Measurements from ENCODE around the gene NXPH4.

DNA sequence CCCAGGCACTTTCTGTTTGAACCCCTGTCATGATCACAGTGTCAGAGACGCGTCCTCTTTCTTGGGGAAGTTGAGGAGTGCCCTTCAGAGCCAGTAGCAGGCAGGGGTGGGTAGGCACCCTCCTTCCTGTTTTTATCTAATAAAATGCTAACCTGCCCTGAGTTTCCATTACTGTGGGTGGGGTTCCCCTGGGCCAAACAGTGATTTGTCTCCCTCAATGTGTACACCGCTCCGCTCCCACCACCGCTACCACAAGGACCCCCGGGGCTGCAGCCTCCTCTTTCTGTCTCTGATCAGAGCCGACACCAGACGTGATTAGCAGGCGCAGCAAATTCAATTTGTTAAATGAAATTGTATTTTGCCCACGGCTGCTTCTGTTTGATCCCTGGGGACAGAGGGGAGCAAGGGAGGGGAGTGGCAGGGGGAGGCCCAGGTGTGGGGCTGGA, 18.0 kb downstream of the NXPH4 start:
- TF ChIP-seq MEF2A (IDR thresholded peaks at IDR 0.05; ENCODE audit: insufficient read depth, low read depth, low read length) = no peak
- TF ChIP-seq YY1 (IDR thresholded peaks at IDR 0.05; ENCODE audit: low read depth, low read length) = no peak
- no peak for TF ChIP-seq NFYB (IDR thresholded peaks at IDR 0.05; ENCODE audit: insufficient read depth, low read depth, low read length)
- TF ChIP-seq POLR2AphosphoS5 (IDR thresholded peaks at IDR 0.05; ENCODE audit: low read length) = no peak
- no peak for TF ChIP-seq MXI1 (IDR thresholded peaks at IDR 0.05; ENCODE audit: low read depth, low read length)
- TF ChIP-seq SIN3A (IDR thresholded peaks at IDR 0.05; ENCODE audit: low read depth, low read length) = no peak
- TF ChIP-seq, protein P1, sequence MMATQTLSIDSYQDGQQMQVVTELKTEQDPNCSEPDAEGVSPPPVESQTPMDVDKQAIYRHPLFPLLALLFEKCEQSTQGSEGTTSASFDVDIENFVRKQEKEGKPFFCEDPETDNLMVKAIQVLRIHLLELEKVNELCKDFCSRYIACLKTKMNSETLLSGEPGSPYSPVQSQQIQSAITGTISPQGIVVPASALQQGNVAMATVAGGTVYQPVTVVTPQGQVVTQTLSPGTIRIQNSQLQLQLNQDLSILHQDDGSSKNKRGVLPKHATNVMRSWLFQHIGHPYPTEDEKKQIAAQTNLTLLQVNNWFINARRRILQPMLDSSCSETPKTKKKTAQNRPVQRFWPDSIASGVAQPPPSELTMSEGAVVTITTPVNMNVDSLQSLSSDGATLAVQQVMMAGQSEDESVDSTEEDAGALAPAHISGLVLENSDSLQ (IDR thresholded peaks at IDR 0.05) = no peak
- no peak for TF ChIP-seq POLR2A (IDR thresholded peaks at IDR 0.05; ENCODE audit: low read depth, low read length)
- TF ChIP-seq, protein P2, sequence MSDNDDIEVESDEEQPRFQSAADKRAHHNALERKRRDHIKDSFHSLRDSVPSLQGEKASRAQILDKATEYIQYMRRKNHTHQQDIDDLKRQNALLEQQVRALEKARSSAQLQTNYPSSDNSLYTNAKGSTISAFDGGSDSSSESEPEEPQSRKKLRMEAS (IDR thresholded peaks at IDR 0.05; ENCODE audit: low read depth, low read length) = no peak
- no peak for TF ChIP-seq STAT3 (IDR thresholded peaks at IDR 0.05; ENCODE audit: low read depth, low read length)
- TF ChIP-seq FOXK2 (IDR thresholded peaks at IDR 0.05) = no peak
- TF ChIP-seq, protein P3, sequence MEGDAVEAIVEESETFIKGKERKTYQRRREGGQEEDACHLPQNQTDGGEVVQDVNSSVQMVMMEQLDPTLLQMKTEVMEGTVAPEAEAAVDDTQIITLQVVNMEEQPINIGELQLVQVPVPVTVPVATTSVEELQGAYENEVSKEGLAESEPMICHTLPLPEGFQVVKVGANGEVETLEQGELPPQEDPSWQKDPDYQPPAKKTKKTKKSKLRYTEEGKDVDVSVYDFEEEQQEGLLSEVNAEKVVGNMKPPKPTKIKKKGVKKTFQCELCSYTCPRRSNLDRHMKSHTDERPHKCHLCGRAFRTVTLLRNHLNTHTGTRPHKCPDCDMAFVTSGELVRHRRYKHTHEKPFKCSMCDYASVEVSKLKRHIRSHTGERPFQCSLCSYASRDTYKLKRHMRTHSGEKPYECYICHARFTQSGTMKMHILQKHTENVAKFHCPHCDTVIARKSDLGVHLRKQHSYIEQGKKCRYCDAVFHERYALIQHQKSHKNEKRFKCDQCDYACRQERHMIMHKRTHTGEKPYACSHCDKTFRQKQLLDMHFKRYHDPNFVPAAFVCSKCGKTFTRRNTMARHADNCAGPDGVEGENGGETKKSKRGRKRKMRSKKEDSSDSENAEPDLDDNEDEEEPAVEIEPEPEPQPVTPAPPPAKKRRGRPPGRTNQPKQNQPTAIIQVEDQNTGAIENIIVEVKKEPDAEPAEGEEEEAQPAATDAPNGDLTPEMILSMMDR (IDR thresholded peaks at IDR 0.05 in 2 of 3, conservative IDR thresholded peaks at IDR 0.05 in 1 of 3; ENCODE audit: control insufficient read depth in 2 of 3, extremely low read depth in 1 of 3, insufficient read depth in 1 of 3, low read depth in 3 of 3, low read length in 3 of 3) = no peak
- TF ChIP-seq CREM (IDR thresholded peaks at IDR 0.05; ENCODE audit: low read depth) = no peak
